ENCODE measurements around the gene NME3.
A peak's percentile ranks its signal among the peaks of the same experiment; 100 is the strongest.

Gene NME3

DNA sequence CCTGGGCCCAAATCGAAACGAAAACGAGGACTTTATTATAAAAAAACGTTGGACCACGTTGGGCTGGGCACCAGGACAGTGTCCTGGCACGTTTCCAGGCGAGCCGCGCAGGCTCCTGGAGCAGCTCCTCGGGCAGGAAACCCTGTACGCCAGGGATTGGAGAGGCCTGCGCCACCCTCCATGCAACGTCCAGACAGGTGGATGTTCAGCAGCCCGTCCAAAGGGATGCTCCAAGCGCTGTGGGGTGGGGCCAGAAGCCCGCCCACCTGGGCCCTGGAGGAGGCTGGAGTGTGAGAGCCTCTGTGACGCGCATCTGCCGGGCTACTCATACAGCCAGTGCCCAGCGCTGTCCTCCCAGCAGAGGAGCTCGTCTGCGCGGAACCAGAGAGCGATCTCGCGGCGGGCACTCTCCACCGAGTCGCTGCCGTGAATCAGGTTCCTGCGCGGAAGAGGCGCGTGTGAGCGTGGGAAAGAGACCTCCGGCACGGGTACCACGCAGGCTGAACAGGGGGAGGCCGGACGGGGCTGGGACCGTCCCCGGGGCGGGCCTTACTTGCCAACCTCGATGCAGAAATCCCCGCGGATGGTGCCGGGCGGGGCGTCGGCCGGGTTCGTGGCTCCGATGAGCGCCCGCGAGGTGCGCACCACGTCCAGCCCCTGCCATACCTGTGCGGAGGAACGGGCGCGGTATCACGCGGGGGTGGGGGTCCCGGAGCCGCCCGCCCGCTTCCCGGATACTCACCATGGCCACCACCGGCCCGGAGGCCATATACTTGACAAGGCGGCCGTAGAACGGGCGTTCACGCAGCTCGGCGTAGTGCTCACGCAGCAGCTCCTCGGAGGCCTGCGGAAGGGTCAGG lies 785 bp downstream of the NME3 start:
- FAIRE-seq: no peak
- peak; percentile 66 for DNase-seq (ENCODE audit: insufficient read length, low spot score)

DNA sequence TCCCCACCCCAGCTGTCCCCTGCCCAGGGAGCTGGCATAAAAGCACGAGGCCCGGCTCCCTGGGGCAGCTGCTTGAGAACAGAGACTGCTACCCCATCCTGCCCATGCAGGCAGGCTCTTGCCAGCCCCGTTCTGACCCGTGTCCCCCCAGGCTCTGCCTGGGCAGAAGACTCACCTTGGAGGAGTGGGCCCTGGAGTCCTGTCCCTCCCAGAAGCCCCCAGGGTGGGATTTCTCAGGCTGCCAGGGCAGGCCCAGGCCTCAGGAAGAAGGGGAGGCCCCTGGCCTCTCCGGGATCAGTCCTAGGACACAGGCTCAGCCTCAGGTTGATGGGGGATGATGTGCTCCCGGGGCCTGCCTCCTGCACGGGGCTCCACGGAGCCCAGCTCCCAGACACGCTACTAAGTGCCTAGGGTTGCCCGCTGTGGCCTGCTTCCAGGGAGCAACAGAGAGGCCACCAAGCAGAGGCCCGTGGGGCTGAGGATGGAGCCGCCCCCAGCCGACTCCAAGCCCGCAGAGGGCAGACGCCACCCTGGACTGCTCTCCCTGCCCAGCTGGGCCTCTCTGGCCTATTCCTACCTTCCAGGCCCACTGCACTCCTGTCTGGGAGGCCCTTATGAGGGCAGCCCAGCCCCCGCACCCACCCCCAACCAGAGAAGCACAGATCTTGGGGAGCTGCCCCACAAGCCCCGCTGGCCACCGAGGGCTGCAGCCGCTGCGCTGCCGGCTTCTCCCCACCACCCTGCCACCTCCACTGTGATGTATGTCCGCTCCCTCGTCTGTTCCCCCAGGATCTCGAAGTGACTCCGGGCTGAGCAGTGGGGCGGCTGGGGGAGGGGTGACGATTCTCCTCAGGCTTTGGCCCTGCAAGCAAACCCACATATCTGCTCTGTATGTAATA lies 1.7 kb downstream of the NME3 start:
- no peak for FAIRE-seq
- DNase-seq (ENCODE audit: insufficient read length, low spot score): no peak

DNA sequence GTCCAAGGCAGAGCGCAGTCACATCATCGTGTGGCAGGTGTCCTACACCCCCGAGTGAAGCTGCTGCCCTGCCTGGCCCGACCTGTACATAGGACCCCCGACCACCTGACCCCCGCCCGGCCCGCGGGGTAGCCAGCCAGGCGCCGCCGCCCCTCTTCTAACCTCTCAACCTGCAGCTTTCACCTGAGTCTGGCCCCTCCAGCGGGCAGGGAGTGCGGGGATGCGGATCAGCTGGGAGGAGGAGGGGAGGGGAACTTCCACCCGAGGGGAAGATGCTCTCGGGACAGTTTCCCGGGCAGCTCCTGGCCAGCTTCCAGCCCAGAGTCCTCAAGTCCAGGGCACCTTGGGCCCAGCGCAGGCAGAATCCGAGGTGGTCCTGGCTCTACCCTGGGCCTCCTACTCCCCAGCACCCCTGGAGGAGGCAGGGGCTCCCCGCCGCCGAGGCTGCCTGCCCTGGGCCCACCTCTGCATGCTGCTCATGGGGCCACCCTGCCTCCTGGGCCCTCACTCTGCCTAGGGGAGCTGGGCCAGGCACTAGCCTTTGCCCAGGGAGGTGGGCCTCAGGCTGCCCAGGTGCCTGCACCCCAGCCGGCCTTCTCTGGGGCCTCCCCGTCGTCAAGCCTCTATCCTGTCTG lies 2.5 kb downstream of the NME3 start:
- no peak for FAIRE-seq
- no peak for DNase-seq (ENCODE audit: insufficient read length, low spot score)

DNA sequence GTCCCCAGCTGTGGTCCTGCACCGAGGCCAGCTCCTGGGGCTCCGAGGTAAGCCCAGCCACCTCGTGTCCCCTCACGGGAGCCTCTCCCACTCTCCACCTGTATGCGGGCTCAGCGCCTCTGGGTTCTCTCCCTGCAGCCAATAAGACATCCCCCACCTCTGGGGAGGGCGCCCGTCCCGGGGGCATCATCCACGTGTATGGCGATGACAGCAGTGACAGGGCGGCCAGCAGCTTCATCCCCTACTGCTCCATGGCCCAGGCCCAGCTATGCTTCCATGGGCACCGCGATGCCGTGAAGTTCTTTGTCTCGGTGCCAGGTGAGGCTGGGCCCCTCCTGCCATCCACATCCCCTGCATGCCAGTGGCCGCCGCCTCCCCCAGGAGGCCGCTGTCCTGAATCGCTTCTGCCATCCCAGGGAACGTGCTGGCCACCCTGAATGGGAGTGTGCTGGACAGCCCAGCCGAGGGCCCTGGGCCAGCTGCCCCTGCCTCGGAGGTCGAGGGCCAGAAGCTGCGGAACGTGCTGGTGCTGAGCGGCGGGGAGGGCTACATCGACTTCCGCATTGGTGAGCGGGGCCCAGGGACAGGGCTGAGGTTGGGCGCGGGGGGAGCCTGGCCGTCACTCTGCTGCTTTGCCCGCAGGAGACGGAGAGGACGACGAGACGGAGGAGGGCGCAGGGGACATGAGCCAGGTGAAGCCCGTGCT lies 3.1 kb downstream of the NME3 start:
- FAIRE-seq (no peak), DNase-seq (ENCODE audit: insufficient read length, low spot score) (no peak)

DNA sequence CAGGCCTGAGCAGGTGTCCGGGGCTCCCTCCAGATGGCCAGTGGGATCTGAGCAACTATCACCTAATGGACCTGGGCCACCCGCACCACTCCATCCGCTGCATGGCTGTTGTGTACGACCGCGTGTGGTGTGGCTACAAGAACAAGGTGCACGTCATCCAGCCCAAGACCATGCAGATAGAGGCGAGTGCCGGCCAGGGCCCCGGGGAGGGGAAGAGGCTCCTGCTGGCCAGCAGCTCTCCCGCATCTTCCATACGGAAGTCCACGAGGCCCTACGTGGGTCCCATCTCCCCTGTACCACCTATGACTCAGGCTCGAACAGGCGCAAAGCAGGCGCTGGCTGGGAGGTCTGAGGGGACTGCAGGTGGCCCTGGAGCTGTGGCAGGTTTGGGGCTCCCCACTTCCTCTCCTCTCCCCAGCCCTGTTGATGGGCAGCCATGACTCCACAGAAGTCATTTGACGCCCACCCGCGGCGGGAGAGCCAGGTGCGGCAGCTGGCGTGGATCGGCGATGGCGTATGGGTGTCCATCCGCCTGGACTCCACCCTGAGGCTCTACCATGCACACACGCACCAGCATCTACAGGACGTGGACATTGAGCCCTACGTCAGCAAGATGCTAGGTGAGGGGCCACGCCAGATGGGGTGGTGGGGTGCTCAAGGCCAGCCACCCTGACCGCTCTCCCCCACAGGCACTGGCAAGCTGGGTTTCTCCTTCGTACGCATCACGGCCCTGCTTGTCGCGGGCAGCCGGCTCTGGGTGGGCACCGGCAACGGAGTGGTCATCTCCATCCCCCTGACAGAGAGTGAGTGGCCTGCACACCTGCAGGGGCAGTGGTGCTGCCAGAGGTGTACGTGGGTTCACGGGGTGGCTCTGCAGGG lies 4.0 kb downstream of the NME3 start:
- DNase-seq (ENCODE audit: insufficient read length, low spot score): no peak
- FAIRE-seq: no peak

DNA sequence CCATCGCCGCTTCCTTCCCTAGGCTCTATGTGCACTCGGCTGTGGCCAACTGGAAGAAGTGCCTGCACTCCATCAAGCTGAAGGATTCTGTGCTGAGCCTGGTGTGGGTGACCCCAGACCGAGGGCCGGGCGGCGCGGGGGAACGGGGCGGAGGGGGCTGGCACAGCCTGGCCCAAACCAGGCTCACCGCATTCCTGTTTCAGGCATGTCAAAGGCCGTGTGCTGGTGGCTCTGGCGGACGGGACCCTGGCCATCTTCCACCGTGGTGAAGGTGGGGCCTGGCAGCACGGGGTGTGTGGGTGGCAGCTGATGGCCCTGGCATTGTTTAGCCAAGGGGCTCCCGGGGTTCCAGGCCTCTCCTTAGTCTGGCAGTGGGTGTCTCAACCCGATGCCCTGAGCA lies 4.6 kb downstream of the NME3 start:
- no peak for DNase-seq (ENCODE audit: insufficient read length, low spot score)
- FAIRE-seq: no peak

DNA sequence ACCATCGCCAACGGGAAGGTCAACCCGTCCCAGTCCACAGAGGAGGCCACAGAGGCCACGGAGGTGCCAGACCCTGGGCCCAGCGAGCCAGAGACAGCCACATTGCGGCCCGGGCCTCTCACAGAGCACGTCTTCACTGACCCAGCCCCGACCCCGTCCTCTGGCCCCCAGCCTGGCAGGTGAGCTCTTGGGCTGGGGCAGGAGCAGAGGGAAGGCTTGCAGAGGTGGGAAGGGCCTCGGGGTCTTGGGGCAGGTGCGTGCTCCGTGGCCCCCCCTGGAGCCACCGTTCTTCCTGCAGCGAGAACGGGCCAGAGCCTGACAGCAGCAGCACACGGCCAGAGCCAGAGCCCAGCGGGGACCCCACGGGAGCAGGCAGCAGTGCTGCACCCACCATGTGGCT lies 5.1 kb downstream of the NME3 start:
- no peak for DNase-seq (ENCODE audit: insufficient read length, low spot score)
- FAIRE-seq: no peak

DNA sequence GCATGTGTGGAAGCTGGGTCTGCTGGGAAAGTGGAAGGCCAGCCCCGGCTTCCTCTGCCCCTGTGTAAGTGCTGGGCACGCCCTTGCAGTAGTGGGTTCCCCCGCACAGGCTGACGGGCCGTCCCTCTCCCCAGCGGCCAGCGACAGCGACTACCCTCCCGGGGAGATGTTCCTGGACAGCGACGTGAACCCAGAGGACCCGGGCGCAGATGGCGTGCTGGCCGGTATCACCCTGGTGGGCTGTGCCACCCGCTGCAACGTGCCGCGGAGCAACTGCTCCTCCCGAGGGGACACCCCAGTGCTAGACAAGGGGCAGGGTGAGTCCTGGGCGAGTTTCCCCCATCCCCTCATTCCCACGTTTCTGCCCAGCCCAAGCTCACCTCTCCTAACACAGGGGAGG lies 5.5 kb downstream of the NME3 start:
- no peak for FAIRE-seq
- DNase-seq (ENCODE audit: insufficient read length, low spot score): no peak

DNA sequence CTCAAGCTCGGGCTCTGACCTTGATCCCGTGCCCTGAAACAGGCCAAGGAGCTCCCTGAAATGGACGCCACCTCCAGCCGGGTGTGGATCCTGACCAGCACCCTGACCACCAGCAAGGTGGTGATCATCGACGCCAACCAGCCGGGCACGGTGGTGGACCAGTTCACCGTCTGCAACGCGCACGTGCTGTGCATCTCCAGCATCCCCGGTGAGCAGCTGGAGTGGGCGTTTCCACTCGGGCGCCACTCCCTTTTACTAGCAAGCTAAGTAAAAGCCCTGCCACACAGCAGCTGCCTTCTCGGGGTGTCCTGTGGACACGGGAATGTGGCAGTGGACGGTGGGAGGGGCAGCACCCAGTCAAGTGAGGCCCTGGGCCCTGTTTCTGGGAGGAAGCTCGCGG lies 6.4 kb downstream of the NME3 start:
- no peak for DNase-seq (ENCODE audit: insufficient read length, low spot score)
- FAIRE-seq: no peak

DNA sequence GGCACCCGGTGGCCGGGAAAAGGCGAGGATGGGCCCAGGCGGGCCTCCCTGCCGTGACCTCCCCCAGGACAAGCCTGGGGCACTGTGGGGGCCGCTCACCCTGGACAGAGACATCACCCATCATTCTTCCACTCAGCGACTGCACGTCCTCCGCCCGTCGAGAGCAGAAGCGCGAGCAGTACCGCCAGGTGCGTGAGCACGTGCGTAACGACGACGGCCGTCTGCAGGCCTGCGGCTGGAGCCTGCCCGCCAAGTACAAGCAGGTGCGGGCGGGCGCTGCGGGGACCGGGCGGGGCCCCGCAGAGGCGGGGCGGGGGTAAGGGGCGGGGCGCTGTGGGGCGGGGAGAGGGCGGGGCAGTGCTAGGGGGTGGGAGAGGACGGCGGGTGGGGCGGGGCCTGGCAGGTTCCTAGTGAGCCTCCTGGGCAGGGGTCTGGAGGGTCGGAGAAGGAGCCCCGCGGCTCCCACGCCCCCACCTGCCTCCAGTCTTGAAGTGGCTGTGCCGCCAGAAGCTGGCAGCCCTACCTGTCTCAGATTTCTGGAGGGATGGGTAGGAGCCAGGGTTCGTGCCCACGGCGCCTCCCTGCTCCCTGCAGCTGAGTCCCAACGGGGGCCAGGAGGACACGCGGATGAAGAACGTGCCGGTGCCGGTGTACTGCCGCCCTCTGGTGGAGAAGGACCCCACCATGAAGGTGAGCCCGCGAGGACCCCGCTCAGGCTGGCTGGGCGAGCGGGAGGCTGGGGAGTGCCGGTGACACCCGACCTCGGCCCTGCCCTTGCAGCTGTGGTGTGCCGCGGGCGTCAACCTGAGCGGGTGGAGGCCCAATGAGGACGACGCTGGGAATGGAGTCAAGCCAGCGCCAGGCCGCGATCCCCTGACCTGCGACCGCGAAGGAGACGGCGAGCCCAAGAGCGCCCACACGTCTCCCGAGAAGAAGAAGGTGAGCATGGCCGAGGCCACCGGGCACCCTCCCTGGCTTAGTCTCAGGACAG lies 7.5 kb downstream of the NME3 start:
- FAIRE-seq (no peak), DNase-seq (ENCODE audit: insufficient read length, low spot score) (no peak)

DNA sequence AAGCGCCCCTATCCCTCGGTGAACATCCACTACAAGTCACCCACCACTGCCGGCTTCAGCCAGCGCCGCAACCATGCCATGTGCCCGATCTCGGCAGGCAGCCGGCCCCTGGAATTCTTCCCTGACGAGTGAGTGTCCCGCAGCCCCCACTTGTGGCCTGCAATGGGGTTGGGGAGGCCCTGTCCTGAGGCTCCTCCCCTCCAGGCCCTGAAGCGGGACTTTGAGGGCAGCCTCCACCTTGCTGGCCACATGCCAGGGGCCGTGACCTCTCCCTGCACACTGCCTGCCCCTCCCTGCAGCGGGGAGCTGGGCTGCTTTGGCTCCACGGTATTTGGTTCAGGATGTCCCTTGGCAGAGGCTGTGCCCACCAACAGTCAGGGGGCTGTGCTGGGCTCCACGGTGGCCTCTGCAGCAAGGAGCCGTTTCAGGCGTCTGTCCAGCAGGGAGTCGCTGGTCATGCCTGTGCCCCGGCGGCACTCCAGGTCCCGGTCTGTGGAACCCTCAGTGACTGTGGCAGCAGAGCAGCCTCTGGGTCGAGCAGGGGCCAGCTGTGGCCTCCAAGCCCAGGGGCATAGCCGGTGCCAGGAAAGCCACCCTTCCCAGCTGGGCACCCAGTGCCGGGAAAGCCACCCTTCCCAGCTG lies 8.3 kb downstream of the NME3 start:
- DNase-seq (ENCODE audit: insufficient read length, low spot score): no peak
- FAIRE-seq: no peak

DNA sequence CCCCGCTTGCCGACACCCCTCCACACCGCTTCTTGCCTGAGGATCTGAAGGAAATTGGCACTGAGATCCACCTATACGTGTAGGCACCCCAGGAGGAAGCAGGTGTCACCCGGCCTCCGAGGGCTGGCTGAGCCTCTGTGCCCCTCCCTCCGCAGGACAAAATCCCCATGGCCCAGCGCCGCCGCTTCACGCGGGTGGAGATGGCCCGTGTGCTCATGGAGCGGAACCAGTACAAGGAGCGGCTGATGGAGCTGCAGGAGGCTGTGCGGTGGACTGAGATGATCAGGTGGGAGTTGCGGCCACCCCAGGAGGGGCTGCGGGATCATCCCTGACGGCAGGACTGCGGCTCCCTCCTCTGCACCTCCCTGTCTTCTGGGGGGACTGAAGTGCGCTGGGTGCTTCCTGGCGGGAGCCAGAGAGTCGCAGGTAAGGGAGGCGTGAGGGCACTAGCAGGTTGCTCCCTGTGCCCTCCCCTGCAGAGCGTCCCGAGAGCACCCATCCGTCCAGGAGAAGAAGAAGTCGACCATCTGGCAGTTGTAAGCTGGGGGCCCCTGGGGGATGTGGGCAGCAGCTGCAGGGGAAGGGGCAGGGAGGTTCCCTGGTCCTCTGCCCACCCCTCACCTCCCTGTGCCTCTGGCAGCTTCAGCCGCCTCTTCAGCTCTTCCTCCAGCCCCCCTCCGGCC lies 9.0 kb downstream of the NME3 start:
- no peak for FAIRE-seq

DNA sequence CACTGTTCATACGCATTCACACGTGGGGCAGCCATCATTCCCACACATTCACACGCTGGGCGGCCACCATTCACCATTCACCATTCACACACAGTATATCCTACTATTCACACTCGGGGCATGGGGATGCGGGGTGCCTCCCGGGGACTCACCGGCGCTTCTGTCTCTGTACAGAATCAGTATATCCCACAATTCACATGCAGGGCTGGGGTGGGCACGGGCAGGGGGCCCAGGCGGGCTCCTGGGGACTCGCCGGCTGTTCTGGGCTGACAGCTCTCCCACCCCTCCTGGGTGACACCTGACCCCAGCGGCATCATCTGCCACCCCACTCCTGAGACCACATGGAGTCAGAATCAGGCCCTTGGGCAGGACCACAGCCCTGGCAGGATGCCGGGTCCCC lies 9.6 kb downstream of the NME3 start:
- DNase-seq (ENCODE audit: insufficient read length, low spot score): no peak
- FAIRE-seq: no peak

More for the DNA sequence above, 9.0 kb downstream of the NME3 start:
- DNase-seq (ENCODE audit: insufficient read length, low spot score): no peak

DNA sequence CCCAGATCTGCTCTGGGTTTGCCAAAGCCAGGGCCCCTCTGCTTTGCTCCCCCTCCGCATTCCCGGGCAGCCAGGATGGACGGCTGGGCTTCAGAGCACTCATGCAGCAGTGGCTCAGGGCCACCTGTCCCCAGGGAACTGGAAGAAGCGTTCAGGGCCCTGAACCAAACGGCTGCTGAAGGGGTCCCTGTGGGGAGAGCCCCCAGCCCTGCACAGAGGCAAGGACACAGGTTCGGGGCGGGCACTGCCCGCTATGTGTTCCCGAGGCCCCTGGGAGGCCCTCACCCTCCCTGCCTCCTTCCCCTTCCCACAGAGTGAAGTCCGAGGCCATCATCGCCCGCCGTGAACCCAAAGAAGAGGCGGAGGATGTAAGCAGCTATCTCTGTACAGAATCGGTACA lies 10.4 kb downstream of the NME3 start:
- DNase-seq (ENCODE audit: insufficient read length, low spot score): no peak
- no peak for FAIRE-seq

DNA sequence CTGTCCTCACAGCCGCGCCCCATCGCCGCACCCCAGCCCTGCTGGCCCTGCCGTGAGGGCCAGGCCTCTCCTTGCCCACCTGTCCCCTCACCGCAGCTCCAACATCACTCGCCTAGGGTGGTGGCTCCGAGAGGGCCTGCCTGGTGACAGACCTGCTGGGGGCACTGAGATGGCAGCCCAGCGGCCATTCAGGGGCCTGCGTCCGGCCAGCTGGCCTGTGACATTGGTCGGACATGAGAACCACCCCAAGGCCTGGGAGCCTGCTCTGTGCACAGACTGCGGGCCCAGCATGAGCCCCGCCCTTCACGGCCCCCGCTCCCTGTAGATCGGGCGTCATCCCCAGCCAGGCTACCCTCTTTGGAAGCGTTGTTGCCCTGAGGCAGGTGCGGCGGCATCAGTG lies 11.8 kb downstream of the NME3 start:
- DNase-seq (ENCODE audit: insufficient read length, low spot score): no peak
- FAIRE-seq: no peak

DNA sequence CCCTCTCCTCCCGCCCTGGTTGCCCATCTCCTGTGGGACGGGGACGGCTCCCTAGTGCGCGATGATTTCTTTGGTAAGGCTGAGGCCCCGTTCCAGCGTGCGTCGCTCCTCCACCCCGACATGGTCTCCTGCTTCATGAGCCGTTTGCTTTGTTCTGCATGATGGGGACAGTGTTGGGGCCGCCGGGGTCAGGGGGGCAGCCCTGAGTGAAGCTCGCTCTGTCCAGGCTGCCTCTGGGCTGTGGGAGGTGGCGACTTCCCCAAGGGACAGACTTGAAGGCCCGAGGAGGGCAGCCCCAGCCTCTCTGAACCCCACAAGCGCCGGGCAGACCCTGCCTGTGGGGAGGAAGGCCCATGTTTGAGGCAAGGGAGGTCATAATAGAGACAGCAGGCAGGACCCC lies 12.4 kb downstream of the NME3 start:
- DNase-seq (ENCODE audit: insufficient read length, low spot score): no peak
- no peak for FAIRE-seq

DNA sequence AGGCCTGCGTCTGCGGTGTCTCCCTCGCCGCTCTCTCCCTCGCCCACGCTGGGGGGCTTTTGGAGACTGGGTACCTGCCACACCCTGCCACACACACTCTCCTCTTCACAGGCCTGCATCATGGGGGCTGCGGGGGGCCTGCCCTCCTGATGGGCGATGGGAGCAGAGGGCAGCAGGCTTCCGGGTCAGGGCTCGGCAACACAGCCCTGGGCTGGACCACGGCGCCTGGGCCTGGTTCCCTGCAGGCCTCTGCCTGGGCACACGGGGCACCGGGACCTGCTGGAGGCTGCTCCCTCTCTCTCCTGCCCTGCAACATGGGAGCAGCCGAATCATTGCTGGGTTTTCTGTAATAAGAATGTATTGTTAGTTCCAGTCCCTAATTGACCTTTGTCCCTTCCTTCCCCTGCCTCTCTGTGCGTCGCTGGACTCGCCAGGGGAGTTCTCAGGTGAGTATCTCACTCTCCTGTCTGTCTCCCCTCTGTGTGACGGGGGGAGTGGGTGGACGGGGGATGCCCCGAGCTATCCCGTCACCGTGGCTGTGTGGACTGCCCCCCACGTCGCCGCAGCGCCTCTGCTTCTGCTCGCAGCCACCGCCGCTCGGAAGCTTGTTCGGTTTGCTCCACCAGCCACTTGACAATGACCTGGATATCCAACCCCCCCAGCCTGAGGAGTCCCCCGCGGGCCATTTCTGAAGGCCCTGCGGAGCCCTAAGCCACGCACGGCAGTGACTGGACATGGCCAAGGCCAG lies 13.5 kb downstream of the NME3 start:
- no peak for DNase-seq (ENCODE audit: insufficient read length, low spot score)
- FAIRE-seq: no peak
